Activated CD4-positive, CD25-positive, alpha-beta regulatory T cell treated with anti-CD3 and anti-CD28 coated beads, Interleukin-2, amount 50 U/mL, for 16 hours (primary cell): ENCODE data around the gene DMD.

Experiments
- DNase-seq: peaks from one replicate; pipeline ENCODE4 v3.0.0-alpha.2; 2020; ENCODE audit warnings: low read depth, low spot score

Gene DMD

GRCh38 chrX:31743004-31743403, 1468.3 kb downstream of the DMD start:
- no peak for DNase-seq

DNA sequence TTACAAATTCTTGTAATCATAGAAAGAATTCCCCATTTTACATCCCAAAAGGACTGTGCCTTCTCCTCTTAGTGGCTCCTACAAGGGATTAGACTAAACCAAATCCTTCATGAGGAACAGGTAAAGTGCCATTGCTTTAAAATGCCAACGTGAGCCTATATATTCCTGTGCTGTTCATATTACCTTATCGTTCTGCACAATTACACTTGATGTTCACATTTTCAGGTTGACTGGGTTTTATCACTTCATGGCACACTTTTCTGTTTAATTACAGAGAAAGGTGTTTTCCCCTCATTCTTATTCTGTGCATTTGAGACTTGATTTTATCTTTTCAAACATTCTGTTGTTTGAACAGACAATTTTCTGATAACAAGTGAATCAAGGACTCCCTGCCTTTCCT, 1493.9 kb downstream of the DMD start:
- DNase-seq = no peak

DNA sequence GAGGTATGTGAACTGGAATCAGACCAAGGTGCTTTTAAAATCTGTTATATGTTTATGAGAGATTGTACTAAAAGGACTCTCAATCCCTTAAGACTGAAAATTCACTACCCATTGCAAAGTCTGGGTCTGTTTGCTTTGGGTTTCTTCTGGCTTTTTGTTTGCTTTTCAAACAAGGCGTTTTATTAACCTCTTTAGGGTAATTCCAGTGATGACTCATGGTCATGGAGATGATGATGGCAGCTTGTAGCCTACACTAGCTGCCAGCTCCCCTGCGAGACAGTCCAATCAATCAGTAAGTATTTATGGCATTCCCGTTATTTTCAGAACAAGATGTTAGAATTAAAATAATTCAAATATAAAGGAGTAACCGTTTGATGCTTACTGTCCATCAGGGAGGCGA, 1495.7 kb downstream of the DMD start:
- DNase-seq = no peak

GRCh38 chrX:31714797-31715196, 1496.6 kb downstream of the DMD start:
- no peak for DNase-seq

DNA sequence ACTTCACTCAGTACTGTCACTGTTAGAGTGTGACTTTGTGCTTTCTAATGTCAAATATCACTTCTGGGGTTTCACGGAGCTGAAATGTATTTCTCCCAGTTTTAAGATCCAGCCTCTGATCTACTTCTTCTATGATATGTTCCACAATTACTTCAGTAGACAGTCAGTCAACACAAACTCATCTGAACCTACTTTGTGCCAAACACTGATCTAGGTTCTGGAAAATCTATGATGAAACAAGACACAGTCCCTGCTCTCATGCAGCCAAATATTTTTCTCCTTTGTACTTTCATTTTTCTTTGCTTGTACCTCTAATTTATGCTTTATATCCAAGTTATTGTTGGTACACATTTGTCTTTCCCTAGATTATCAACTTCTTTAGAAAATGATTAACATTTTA, 1498.2 kb downstream of the DMD start:
- no peak for DNase-seq

GRCh38 chrX:31711166-31711565, 1500.2 kb downstream of the DMD start:
- DNase-seq = no peak

- DNase-seq = no peak
These were observed 1503.2 kb downstream of the DMD start for GRCh38 chrX:31708116-31708515.

GRCh38 chrX:31706466-31706865, 1504.9 kb downstream of the DMD start:
- no peak for DNase-seq

GRCh38 chrX:31705816-31706215, 1505.5 kb downstream of the DMD start:
- DNase-seq = no peak

DNA sequence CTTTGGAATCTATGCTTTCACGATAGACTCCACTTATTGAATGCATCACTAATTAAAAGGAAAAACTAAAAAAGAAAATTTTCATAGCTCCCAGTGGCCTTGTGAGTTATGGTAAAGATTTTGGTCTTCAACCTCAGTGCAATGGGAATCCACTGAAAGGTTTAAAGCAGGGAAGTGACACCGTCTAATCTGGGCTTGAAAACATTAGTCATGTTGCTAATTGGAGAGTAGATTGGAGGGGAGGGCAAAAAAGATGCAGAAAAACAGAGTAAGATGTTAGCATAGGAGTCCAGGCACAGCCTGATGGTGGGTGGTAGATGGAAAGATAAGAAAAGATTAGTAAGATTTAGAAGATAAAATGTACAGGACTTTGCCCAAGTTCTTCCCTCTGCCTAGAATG, 1506.4 kb downstream of the DMD start:
- DNase-seq = no peak

DNA sequence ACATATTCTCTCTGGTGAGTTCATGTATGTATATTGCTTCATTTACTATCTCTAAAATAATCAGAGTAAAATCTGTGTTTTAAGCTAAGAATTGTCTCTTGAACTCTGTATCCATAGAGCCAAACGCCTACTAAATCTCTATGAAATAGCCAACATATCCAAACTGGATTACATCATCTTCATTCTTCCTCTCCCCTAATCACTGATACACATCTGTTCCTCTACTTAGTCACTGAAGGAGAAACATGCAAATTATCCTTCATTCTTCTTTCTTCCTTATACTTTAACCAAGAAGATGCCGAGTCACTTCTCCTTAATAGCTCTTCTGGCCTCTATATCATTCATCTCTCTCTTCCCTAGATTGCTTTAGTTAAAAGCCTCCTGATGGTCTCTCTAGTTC, 1509.1 kb downstream of the DMD start:
- DNase-seq = no peak

DNA sequence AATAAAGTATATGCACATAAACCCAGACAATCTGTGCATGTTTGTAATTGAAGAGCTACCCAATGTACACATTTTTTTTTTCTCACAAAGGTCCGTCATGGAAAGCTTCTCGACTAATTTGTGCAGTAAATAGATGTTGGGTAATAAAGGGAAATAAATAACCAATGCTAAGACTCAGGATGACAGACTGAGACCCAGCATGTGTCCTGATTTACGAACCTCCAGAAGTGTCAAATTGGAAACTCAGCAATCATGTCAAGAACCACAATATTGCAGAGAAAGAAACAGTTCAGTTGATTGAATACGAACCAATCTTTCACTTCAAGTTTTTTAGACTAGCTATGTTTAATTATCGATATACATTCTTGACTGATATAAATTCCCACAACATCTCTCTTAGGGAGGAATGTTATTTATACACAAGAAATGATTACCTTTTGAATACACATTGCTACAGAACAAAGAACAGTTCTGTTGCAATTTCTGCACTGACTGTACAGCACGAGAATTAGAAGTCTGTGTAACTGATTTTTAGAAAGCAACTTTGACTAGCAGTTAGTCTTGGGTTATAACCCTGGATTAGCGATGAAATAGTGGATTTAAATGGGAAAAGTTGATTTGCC, 1513.9 kb downstream of the DMD start:
- DNase-seq = no peak

DNA sequence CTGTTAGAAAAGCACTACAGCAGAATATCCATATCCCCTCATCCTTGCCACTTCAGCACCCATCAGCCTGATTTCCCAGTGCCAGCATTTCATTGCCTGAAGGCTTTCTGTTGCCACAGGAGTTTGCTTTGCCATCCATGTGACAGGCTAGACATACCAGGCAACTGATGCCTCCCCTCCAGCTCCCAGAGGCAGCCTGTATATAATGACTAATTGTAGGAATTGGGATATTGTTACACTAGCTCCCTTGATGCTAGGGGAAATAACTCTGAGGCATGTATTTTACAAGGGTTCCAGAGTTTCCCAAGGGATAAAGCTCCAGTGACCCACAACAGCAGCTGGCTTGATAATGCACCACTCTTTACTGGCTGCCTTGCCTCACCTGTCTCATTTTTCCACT, 1531.5 kb downstream of the DMD start:
- no peak for DNase-seq

DNA sequence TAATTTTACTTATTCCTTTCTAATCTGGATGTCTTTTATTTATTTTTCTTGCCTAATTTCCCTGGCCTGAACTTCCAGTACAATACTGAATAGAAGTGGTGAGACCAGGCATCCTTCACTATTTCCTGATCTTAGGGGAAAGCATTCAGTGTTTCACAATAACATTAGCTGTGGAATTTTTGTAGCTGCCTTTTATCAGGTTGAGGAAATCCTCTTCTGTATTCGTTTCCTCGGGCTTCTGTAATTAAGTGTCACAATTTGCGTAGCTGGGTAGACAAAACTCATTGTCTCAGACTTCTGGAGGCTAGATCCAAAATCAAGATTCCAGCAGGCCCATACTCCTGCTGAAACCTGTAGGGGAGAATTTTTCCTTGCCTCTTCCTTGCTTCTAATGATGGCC, 1541.1 kb downstream of the DMD start:
- DNase-seq = no peak

DNA sequence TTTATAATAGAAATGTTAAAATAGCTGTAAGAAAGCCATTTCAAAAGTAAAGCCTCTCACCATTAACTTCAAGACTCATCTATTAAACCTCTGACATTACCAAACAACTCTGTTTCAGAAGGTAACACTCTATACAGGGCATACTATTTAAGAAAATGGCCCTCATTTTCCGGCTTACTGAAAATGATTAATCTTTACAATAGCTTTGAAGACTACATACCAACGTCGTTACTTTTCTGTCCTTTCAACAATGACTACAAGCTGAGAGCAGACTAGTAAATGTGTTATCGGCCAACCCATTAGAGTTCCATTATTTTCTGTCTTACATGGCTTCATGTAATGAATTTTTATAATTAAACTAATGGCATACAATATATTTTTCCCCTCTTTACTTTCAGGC, 1545.9 kb downstream of the DMD start:
- DNase-seq = no peak

DNA sequence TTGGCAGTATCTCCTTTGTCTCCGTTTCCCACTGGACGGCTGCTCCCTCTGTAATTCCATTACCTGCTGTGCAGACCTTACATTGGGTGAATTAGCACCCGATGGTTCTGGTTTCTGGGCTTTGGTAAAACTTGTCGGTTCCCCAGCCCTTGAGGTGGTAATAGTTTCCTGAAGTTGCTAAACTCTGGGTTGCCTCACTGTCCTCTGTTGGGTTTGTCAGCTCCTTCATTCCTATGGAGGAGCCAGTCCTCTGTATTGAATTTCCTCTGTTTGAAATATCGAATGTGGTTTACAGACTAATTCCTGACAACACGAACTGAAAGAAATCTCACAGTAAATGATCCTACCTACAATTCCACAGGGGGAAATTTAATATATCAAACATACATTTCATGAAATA, 1548.2 kb downstream of the DMD start:
- no peak for DNase-seq

DNA sequence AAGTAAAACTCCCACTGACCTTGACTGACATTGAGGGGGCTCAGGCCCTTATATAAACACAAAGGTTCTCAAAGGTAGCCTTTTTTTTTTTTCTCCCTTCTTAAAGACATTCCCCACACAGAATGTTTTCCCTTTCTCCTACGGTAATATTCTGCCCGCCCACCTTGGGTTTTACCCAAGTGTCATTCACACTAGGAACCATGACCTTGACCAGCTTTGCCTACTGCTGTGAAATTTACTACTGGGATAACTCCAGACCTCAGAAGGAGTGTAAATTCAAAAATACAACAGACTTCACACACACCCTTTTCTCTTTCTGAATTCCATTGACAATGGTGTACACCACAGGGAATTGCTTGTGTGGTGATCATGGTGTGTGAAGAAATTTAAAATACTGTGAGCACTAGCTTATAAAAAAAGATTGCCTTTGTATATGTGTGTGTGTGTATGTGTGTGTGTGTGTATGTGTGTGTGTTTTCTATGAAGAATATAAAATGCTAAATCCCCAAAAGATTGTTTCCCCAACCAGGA, 1550.0 kb downstream of the DMD start:
- DNase-seq = no peak

DNA sequence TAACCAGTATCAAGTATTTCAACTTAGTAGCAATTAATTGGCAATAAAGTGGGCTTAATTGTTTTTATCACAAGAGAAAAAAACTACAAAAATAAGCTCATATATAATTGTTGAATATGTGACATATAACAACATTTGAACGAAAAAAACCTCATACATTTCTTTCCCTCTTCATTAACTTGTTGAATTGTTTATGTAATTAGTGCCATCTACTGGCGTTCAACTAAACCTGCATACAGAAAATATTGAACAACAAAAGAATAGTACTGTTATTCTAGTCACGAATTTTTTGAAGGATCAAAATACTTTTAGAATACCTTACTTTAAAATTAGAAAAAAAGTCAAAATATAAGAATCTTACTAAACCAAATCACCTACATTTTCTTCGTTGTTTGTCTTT, 1553.0 kb downstream of the DMD start:
- DNase-seq = no peak

GRCh38 chrX:31656013-31656412, 1555.3 kb downstream of the DMD start:
- no peak for DNase-seq

DNA sequence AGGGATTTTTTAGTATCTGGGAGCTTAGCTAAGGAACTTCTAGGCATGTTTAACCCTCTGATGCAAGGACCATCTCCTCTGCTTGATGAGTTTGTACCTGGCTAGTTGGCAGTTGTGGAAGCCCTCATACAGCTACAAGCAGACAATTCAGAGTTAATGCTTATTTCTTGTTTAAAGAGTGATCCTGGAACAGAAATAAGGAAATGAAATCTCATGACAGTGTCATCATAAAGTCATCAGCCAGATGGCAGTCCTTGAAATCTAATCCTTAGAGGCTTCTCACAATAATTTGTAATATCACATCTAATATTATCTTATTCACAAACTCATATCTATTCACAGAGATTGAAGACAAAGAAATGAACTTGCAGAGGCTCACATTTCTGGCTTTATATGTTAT, 1557.9 kb downstream of the DMD start:
- DNase-seq = no peak

DNA sequence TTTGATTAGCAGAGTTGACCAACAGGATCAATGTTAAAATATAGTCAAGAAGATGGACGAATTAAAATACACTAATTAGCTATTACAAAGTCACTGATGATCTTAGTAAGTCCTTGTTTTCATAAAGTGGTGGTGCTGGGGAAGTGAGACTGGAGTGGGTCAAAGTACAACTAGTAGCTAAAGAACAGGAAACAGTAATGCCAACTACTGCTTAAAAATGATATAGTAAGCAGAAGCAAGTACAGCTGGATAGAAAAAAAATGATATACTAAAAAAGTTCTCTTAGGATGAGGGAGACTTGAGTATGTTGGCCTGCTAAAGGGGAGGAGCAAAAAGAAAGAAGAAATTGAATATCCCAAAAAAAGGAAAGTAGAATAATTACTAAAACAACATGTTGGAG, 1558.7 kb downstream of the DMD start:
- no peak for DNase-seq

GRCh38 chrX:31649201-31649600, 1562.1 kb downstream of the DMD start:
- no peak for DNase-seq

DNA sequence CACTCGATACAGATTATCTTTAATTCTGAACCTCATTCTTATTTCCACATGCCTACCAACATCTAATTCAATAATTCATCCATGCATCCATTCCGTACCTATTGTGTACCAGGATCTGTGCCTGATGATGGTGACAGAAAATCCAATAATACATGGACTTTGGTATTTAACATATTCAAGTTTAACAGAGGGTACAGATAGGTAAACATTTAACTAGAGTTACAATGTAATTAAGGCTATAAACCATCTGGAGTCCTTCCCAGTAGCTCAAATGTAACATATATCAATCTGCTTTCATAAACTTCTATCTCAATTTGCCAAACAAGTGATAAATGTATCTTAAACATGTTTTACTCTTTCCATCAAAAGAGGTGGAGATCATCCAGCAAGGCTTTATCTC, 1578.0 kb downstream of the DMD start:
- DNase-seq = no peak

GRCh38 chrX:31629195-31629594, 1582.2 kb downstream of the DMD start:
- DNase-seq = no peak
